K562 (cell line): Measurements from ENCODE around the gene LY6G5B. TPM values are rescaled to one million over a fixed set of nuclear protein-coding genes. Genes with fewer than 3 reads are reported as not detected.

Experiments used
- ATAC-seq: fragments of 200-7000 bp; cut with Tn5 transposase; 3 replicates; pipeline ENCODE4 v1.9.1; 2020; ENCODE audit warnings: moderate library complexity
- BruUV-seq: library from RNA; stranded (reverse); fragments of 400-500 nt; replicated peaks from 2 replicates; lab custom pipeline; 2021; lab: Mats Ljungman, UMichigan
- CTCF ChIA-PET: fragments of 300-600 bp; formaldehyde crosslinking; extraction: SDS; loops from one replicate; lab custom pipeline; 2021; ENCODE audit warnings: low intra/inter-chr PET ratio; lab: Yijun Ruan, JAX
- POLR2A ChIA-PET: fragments of 300-600, 350-650 bp; sonication (Branson Sonifier 250); formaldehyde crosslinking; extraction: SDS; loops from one replicate; lab custom pipeline; 2021; ENCODE audit warnings: antibody characterized with exemption, inconsistent platforms; lab: Yijun Ruan, JAX
- DNase-seq, 4 experiments: peaks; one replicate each; pipeline versions ENCODE4 v3.0.0 to v3.0.0-alpha.2; 2011 to 2018; ENCODE audit warnings: low spot score in 3 of 4, mixed read lengths in 3 of 4; ENCODE audit errors: extremely low read depth in 1 of 4
- FAIRE-seq: peaks from 2 replicates; lab custom pipeline; 2011; peaks lifted over from hg19 to GRCh38; lab: Jason Lieb, UNC
- H2AFZ ChIP-seq: 2 replicates; pipeline ENCODE4 v1.6.0; 2011; ENCODE audit warnings: low read depth, low read length, control low read depth, inconsistent platforms
- H3K27ac ChIP-seq: fragments of 200-600 bp; 3 replicates; pipeline ENCODE4 v1.8.0; 2011; ENCODE audit warnings: low read depth, mild to moderate bottlenecking, control low read depth, inconsistent platforms, low read length, moderate library complexity, mixed read lengths; ENCODE audit errors: extremely low read depth
- H3K27me3 ChIP-seq, 2 experiments: fragments of 300-600 bp in 1 of 2; 2 replicates in 1 of 2; 3 replicates in 1 of 2; pipeline versions ENCODE4 v1.6.0 to v1.8.0; 2011; ENCODE audit warnings: inconsistent platforms in 2 of 2, low read length in 2 of 2, mild to moderate bottlenecking in 1 of 2, mixed read lengths in 1 of 2, moderate library complexity in 1 of 2; ENCODE audit not compliant: control insufficient read depth in 2 of 2, insufficient read depth in 2 of 2
- H3K36me3 ChIP-seq: fragments of 300-600 bp; 3 replicates; pipeline ENCODE4 v1.8.0; 2011; ENCODE audit warnings: mild to moderate bottlenecking, low read length, inconsistent platforms; ENCODE audit not compliant: control insufficient read depth, insufficient read depth
- H3K4me1 ChIP-seq, 2 experiments: fragments of 200-600 bp in 1 of 2; replicated peaks in 1 of 2; 2 replicates in 1 of 2; 3 replicates in 1 of 2; pipeline versions ENCODE4 v1.5.1 to v1.8.0; 2011; ENCODE audit warnings: inconsistent platforms in 2 of 2, low read length in 2 of 2, mild to moderate bottlenecking in 1 of 2, mixed read lengths in 1 of 2, moderate library complexity in 1 of 2; ENCODE audit not compliant: control insufficient read depth in 2 of 2, insufficient read depth in 2 of 2
- H3K4me2 ChIP-seq: 2 replicates; pipeline ENCODE4 v1.6.1; 2011; ENCODE audit warnings: low read length, control low read depth, inconsistent platforms, mixed read lengths; ENCODE audit not compliant: insufficient read depth
- H3K4me3 ChIP-seq: fragments of 200-600 bp; sonication (generic), shearing (Covaris generic); 2 replicates; pipeline ENCODE4 v1.5.1; 2016; ENCODE audit warnings: control low read depth, inconsistent platforms
- H3K79me2 ChIP-seq: fragments of 200-600 bp; 3 replicates; pipeline ENCODE4 v1.8.0; 2011; ENCODE audit warnings: low read length, inconsistent platforms; ENCODE audit not compliant: control insufficient read depth, insufficient read depth
- H3K9ac ChIP-seq, 2 experiments: 2 replicates each; pipeline versions ENCODE4 v1.6.0 to v1.6.1; 2011; ENCODE audit warnings: low read depth in 2 of 2, low read length in 2 of 2, control low read depth in 1 of 2, inconsistent platforms in 1 of 2, mild to moderate bottlenecking in 1 of 2, mixed read lengths in 1 of 2; ENCODE audit not compliant: insufficient read depth in 1 of 2
- H3K9me1 ChIP-seq: one replicate; pipeline ENCODE4 v1.6.0; 2011; ENCODE audit warnings: inconsistent platforms, mild to moderate bottlenecking, low read length, moderate library complexity; ENCODE audit not compliant: control insufficient read depth, insufficient read depth
- H3K9me3 ChIP-seq: replicated peaks from 2 replicates; pipeline ENCODE4 v1.5.1; 2011; ENCODE audit warnings: low read depth, low read length, inconsistent platforms; ENCODE audit not compliant: control insufficient read depth, insufficient read depth
- H4K20me1 ChIP-seq: replicated peaks from 2 replicates; pipeline ENCODE4 v1.6.1; 2011; ENCODE audit warnings: low read length, inconsistent platforms, mixed read lengths; ENCODE audit not compliant: control insufficient read depth, insufficient read depth
- ARID2 ChIP-seq: fragments of 450-650 bp; IDR thresholded peaks from 2 replicates; pipeline ENCODE4 v1.6.1; 2017; ENCODE audit warnings: antibody characterized with exemption, mild to moderate bottlenecking
- ATF3 ChIP-seq, 2 experiments: fragments of 450-650 bp in 1 of 2; sonication (generic) in 1 of 2; formaldehyde crosslinking in 1 of 2; IDR thresholded peaks in 1 of 2; conservative IDR thresholded peaks in 1 of 2; 2 replicates each; pipeline versions ENCODE4 v1.6.1 to v1.8.1; 2016 to 2023; ENCODE audit warnings: mild to moderate bottlenecking in 2 of 2, moderate library complexity in 2 of 2, inconsistent platforms in 1 of 2, missing genetic modification reagents in 1 of 2
- CHCHD3 ChIP-seq: fragments of 250-450 bp; sonication (Bioruptor Pico); IDR thresholded peaks from 2 replicates; pipeline ENCODE4 v2.1.2; 2022; ENCODE audit warnings: mild to moderate bottlenecking
- CHD1 ChIP-seq: fragments of 200-600 bp; sonication (generic); IDR thresholded peaks from one replicate; pipeline ENCODE4 v1.6.1; 2012; ENCODE audit warnings: mild to moderate bottlenecking, moderate library complexity, low read length, inconsistent platforms
- DIDO1 ChIP-seq: fragments of 450-650 bp; IDR thresholded peaks from 2 replicates; pipeline ENCODE4 v1.6.1; 2016; ENCODE audit warnings: low read depth, missing biosample characterization, missing genetic modification characterization
- HDAC3 ChIP-seq: fragments of 450-650 bp; IDR thresholded peaks from 2 replicates; pipeline ENCODE4 v1.6.1; 2018; ENCODE audit warnings: borderline replicate concordance, mild to moderate bottlenecking, moderate library complexity; ENCODE audit not compliant: partially characterized antibody
- LEF1 ChIP-seq: fragments of 450-650 bp; IDR thresholded peaks from 2 replicates; pipeline ENCODE4 v1.6.1; 2016; ENCODE audit warnings: mild to moderate bottlenecking
- SNAPC5 ChIP-seq: fragments of 250-450 bp; sonication (Bioruptor Pico); IDR thresholded peaks from 2 replicates; pipeline ENCODE4 v1.8.0; 2021; ENCODE audit warnings: moderate library complexity, mild to moderate bottlenecking, inconsistent platforms
- THRAP3 ChIP-seq: fragments of 450-650 bp; IDR thresholded peaks from 2 replicates; pipeline ENCODE4 v1.6.1; 2016; ENCODE audit warnings: mild to moderate bottlenecking, inconsistent platforms, borderline replicate concordance
- USF1 ChIP-seq: sonication (generic); formaldehyde crosslinking; IDR thresholded peaks from 2 replicates; pipeline ENCODE4 v1.9.0; 2022; ENCODE audit warnings: mild to moderate bottlenecking, missing genetic modification reagents
- ZNF121 ChIP-seq: sonication (generic); formaldehyde crosslinking; conservative IDR thresholded peaks from 2 replicates; pipeline ENCODE4 v1.8.0; 2022; ENCODE audit warnings: missing genetic modification reagents
- ZNF174 ChIP-seq: fragments of 250-450 bp; sonication (Bioruptor Pico); IDR thresholded peaks from 2 replicates; pipeline ENCODE4 v1.4.0; 2020; ENCODE audit warnings: mild to moderate bottlenecking
- ZNF274 ChIP-seq: IDR thresholded peaks from 2 replicates; pipeline ENCODE4 v1.6.1; 2011; ENCODE audit warnings: low read depth, mild to moderate bottlenecking, low read length, moderate library complexity, borderline replicate concordance
- ZNF778 ChIP-seq: fragments of 450-650 bp; formaldehyde crosslinking; IDR thresholded peaks from 2 replicates; pipeline ENCODE4 v1.4.0; 2020; ENCODE audit warnings: mild to moderate bottlenecking, moderate library complexity
- WGBS: fragments of 100-300 bp; shearing (Covaris generic); methylation state at CpG from one replicate; pipeline ENCODE4 v1.1.6; 2016; ENCODE audit warnings: low coverage, mixed read lengths; ENCODE audit not compliant: insufficient coverage; ENCODE audit errors: missing lambda C conversion rate; 5-methylcytosine and 5-hydroxymethylcytosine counted together
- in situ Hi-C: fragments of 300-500 bp; cut with MboI; formaldehyde crosslinking; loops from 4 replicates; pipeline ENCODE4 v1.15.0; 2018; ENCODE audit warnings: inconsistent platforms, mixed read lengths
- intact Hi-C: fragments of 100-400 bp; cut with micrococcal nuclease; formaldehyde crosslinking; loops from 2 replicates; pipeline ENCODE4 v1.14.2; 2022
- polyA plus RNA-seq, 8 experiments: library from polyadenylated mRNA; depleted of rRNA in 4 of 8; stranded (reverse) in 5 of 8; unstranded in 3 of 8; fragments of >200 nt; fragmentation: Nextera tagmentation in 2 of 8; fragmentation: Illumina TruSeq in 1 of 8; extraction: Ambion mirVana in 2 of 8; extraction: Trizol in 1 of 8; gene quantifications; 2 replicates each; pipeline versions ENCODE4 v1.2.1 to v1.2.3, GENCODE V29; 2011 to 2014; ENCODE audit warnings: inconsistent platforms in 1 of 8, missing spikeins in 1 of 8
- total RNA-seq, 7 experiments: library from RNA; depleted of rRNA in 6 of 7; stranded (reverse); fragments of >200 nt in 6 of 7; fragmentation: Illumina TruSeq in 2 of 7; extraction: Trizol in 2 of 7; gene quantifications; 2 replicates each; pipeline versions ENCODE4 v1.2.1 to v1.2.3, GENCODE V29; 2011 to 2021; ENCODE audit warnings: low replicate concordance in 1 of 7
- TF ChIP-seq, protein P1 (sequence below): conservative IDR thresholded peaks from 2 replicates; pipeline ENCODE4 v1.6.1; 2011; ENCODE audit warnings: low read depth, mild to moderate bottlenecking, low read length; ENCODE audit not compliant: control insufficient read depth

The LY6G5B gene
- total and polyA plus RNA-seq, 9 of the 15 experiments (the other 6 are each of a cell fraction or from before 2014, with no cell fraction given), result 6.0 to 27.0 (median 7.5) TPM

DNA sequence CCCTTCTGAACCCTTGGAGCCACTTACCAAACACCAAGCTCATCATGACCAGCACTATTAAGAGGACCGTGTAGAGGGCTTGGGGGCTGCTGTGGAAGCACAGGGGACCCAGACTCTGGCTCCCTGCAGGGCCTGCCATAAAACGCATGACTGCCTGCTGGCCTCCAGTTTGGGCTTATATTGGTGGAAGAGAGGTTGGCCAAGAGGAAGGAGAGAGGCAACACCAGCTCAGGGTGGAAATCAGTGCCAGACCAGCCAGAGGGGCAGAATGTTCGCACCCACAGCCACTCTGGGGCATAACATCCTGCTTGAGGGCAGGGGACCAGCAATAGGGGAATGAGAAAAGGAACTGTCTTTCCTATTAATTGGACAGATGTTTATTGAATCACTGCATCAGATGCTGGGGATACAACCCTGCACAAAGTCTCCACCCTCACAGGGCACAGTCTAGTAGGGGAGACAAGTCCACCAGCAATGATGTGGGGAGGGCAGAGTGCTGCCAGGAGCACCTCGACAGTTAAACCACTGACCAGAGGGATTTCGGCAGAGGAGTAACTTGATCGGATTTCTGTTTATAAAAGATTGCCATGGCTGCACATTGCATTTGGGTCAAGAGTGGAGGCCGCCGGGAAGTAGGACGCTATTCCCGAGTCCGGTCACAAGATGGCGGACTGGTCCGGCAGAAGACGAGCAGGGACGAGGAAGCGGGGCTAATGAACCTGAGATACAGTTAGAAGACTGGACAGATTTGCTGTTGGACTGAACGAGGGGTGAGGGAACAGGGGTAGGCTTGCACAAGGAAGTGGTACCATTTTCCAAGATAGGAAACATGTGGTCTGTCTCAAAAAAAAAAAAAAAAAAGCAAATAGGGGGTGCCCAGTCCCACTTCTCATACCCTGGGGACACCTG is 10.7 kb downstream of the LY6G5B start, which contains the start of gene LY6G5C:
TSS of gene LY6G5C (minus strand) at position 842 of the 909 bp plus-strand sequence. CDS start at position 148, 694 bp downstream.
- Histone ChIP-seq H3K4me3 (no peak within 1 kb of the TSS), H3K79me2 (no peaks in the 10 kb centered on the region), H3K36me3 (peaks cover 6% of the 10 kb centered on the region; the same call in 1 of the 3 replicates), H3K27me3 (no peaks in the 10 kb centered on the region), H3K27ac (no peak within 1 kb of the TSS), H3K4me1 (peaks cover 9 to 24% of the 10 kb centered on the region in 2 experiments), H3K9ac (peak within 1 kb of the TSS in 1 of 2 experiments; percentile 1; a peak in 1 of 4 replicates), H2AFZ (peak within 1 kb of the TSS; percentile 66), H3K9me3 (no peaks in the 10 kb centered on the region), H3K4me2 (peak within 1 kb of the TSS; percentile 22; the same call in 1 of the 2 replicates), H4K20me1 (no peaks in the 10 kb centered on the region), H3K9me1 (no peaks in the 10 kb centered on the region)
- CTCF ChIA-PET, result interaction anchor here (0.5 to 3.0 kb wide), 14 partner anchors 38 to 1139 kb away, joined by 3 to 35 read pairs (median 4); partner anchors contain the start of genes DDAH2 and NEU1
- POLR2A ChIA-PET, result interaction anchor here (0.8 to 3.6 kb wide), 7 partner anchors 9 to 147 kb away, joined by 3 to 30 read pairs (median 4); partner anchors contain the start of genes GPANK1, HSPA1B and VWA7
- ATAC-seq, result peak; percentile 88
- intact Hi-C loops, result loop anchor here (1.0 to 2.0 kb wide), 6 partner anchors 49 to 182 kb away; partner anchors contain the start of genes ATP6V1G2, DDAH2, NEU1 and NFKBIL1
- in situ Hi-C loops, result no loop called here
- no TSS peak for BruUV-seq
- WGBS, result 9% methylated on average over 17 of the region's 17 CpGs
- peak; percentile 93 for FAIRE-seq
- peak; percentile 82 to 94 (median 88) for DNase-seq
- TF ChIP-seq CHCHD3 (CRISPR knock-in tag) (no peak), CHD1 (no peak), ATF3 (IDR thresholded peaks at IDR 0.05) (no peak), ATF3 (CRISPR knock-in tag; conservative IDR thresholded peaks at IDR 0.05) (peak; percentile 79), HDAC3 (no peak), SNAPC5 (CRISPR knock-in tag) (no peak), ZNF121 (CRISPR knock-in tag) (no peak), ZNF778 (no peak), ARID2 (peak; percentile 95), LEF1 (no peak), THRAP3 (no peak), DIDO1 (tag) (no peak), USF1 (CRISPR knock-in tag) (0 out of 2 replicates have a peak, but pooled peaks have one; percentile 30), ZNF274 (no peak), ZNF174 (CRISPR knock-in tag) (no peak)
- TF ChIP-seq, protein P1, sequence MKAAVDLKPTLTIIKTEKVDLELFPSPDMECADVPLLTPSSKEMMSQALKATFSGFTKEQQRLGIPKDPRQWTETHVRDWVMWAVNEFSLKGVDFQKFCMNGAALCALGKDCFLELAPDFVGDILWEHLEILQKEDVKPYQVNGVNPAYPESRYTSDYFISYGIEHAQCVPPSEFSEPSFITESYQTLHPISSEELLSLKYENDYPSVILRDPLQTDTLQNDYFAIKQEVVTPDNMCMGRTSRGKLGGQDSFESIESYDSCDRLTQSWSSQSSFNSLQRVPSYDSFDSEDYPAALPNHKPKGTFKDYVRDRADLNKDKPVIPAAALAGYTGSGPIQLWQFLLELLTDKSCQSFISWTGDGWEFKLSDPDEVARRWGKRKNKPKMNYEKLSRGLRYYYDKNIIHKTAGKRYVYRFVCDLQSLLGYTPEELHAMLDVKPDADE, result no peak
